H1 (cell line): Measurements from ENCODE around the gene IL36B. TPM values are rescaled to one million over a fixed set of nuclear protein-coding genes. Genes with fewer than 3 reads are reported as not detected.

Source experiments
- ATF3 ChIP-seq: IDR thresholded peaks from 2 replicates; pipeline ENCODE4 v1.6.1; 2011; ENCODE audit warnings: low read depth, mild to moderate bottlenecking, low read length; ENCODE audit not compliant: insufficient read depth
- BACH1 ChIP-seq: IDR thresholded peaks from 2 replicates; pipeline ENCODE4 v1.6.1; 2012; ENCODE audit warnings: low read length, improper control_type of control experiment
- MAFK ChIP-seq: IDR thresholded peaks from 2 replicates; pipeline ENCODE4 v1.6.1; 2012; ENCODE audit warnings: low read depth, mild to moderate bottlenecking, improper control_type of control experiment, low read length
- PHF8 ChIP-seq: fragments of 200-600 bp; sonication (generic); conservative IDR thresholded peaks from 2 replicates; pipeline ENCODE4 v1.7.1; 2012; ENCODE audit warnings: low read depth, mild to moderate bottlenecking, inconsistent platforms, low read length, moderate library complexity
- POLR2A ChIP-seq, 2 experiments: IDR thresholded peaks; 1 replicate in 1 of 2; 2 replicates in 1 of 2; pipeline ENCODE4 v1.6.1; 2011; ENCODE audit warnings: low read depth in 2 of 2, low read length in 2 of 2, mild to moderate bottlenecking in 2 of 2; ENCODE audit errors: control extremely low read depth in 1 of 2
- POU5F1 ChIP-seq: IDR thresholded peaks from 2 replicates; pipeline ENCODE4 v1.6.1; 2011; ENCODE audit warnings: low read depth, mild to moderate bottlenecking, low read length, moderate library complexity
- RBBP5 ChIP-seq: IDR thresholded peaks from 2 replicates; pipeline ENCODE4 v1.7.1; 2012; ENCODE audit warnings: low read depth, mild to moderate bottlenecking, inconsistent platforms, low read length, moderate library complexity, borderline replicate concordance
- RFX5 ChIP-seq: IDR thresholded peaks from 2 replicates; pipeline ENCODE4 v1.6.1; 2011; ENCODE audit warnings: low read depth, low read length, improper control_type of control experiment, borderline replicate concordance
- TBP ChIP-seq: IDR thresholded peaks from 2 replicates; pipeline ENCODE4 v1.6.1; 2011; ENCODE audit warnings: low read depth, low read length, improper control_type of control experiment
- polyA plus RNA-seq, 7 experiments: library from polyadenylated mRNA; depleted of rRNA in 3 of 7; stranded (reverse) in 5 of 7; unstranded in 2 of 7; fragments of >200 nt in 5 of 7; fragments of 200-250 nt in 2 of 7; gene quantifications; 1 replicate in 5 of 7; 2 replicates in 1 of 7; 4 replicates in 1 of 7; pipeline versions ENCODE4 v1.2.1 to v1.2.3, GENCODE V29; 2011 to 2013; ENCODE audit warnings: missing spikeins in 2 of 7, mixed read lengths in 2 of 7
- total RNA-seq: library from RNA; stranded (reverse); fragmentation: NEBNext Ultra II Directional; extraction: Animal tissue kit (Norgen Biotek cat#: 25700); gene quantifications from 2 replicates; pipeline ENCODE4 v1.2.1, GENCODE V29; 2021

Gene IL36B
- total and polyA plus RNA-seq, 2 of the 8 experiments (the other 6 are each of a cell fraction or from before 2014, with no cell fraction given): not detected

- TF ChIP-seq RFX5 (no peak), BACH1 (no peak), ATF3 (no peak), MAFK (no peak), POU5F1 (no peak), TBP (no peak), POLR2A (IDR thresholded peaks at IDR 0.05; ENCODE audit: control extremely low read depth in 1 of 2, low read depth in 2 of 2, low read length in 2 of 2) (no peak), RBBP5 (no peak), PHF8 (no peak)
Observed at GRCh38 chr2:113069676-113070605, 17.3 kb upstream of the IL36B start (continued).
